Measurements from ENCODE around the gene TRIM46. TPM values are rescaled to one million over a fixed set of nuclear protein-coding genes. Genes with fewer than 3 reads are reported as not detected.
A peak's percentile ranks its signal among the peaks of the same experiment; 100 is the strongest.
"Not testable (repeated sequence)": the region's sequence is repeated elsewhere in the genome, so short reads cannot be mapped to it uniquely, and the experiment has no call there.

TRIM46 gene
- total and polyA plus RNA-seq, 7 experiments from 2014 or later, result 0.69 to 21.9 (median 4.0) TPM

GRCh38 chr1:155219592-155220031, 46.0 kb downstream of the TRIM46 start:
- no peak for DNase-seq
- H3K4me1 ChIP-seq (ENCODE audit: control insufficient read depth in 2 of 2, insufficient read depth in 2 of 2, low read length in 2 of 2), result no peaks in the 10 kb centered on the region
- H3K9me3 ChIP-seq (ENCODE audit: control insufficient read depth in 2 of 3, low read length in 3 of 3), result no peaks in the 10 kb centered on the region
- Mint-ChIP-seq H3K27ac (peak overlapping the region in 3 of 9 donors; percentile 5 to 78 (median 56)), H3K9me3 (peaks cover 0 to 5% (median 0%) of the 10 kb centered on the region in 11 donors), H3K4me1 (peaks cover 7 to 36% (median 14%) of the 10 kb centered on the region in 7 donors), H3K36me3 (peaks cover 0 to 8% (median 0%) of the 10 kb centered on the region in 5 donors), H3K27me3 (no peaks in the 10 kb centered on the region), H3K4me3 (peak overlapping the region in 1 of 10 donors; percentile 51)
- ChIA-PET CTCF (interaction anchor here (0.6 to 1.9 kb wide), 3 partner anchors 12 to 207 kb away, joined by 3 to 4 read pairs (median 3); partner anchors contain the start of gene THBS3), POLR2A (interaction anchor here (0.7 to 2.1 kb wide), 4 partner anchors 8 to 57 kb away, joined by 3 to 8 read pairs (median 3); partner anchors contain the start of gene MTX1)
- no peaks in the 10 kb centered on the region for H3K36me3 ChIP-seq (ENCODE audit: control insufficient read depth in 2 of 3, insufficient read depth in 3 of 3, low read length in 3 of 3)
- no peak overlapping the region for H3K4me3 ChIP-seq (ENCODE audit: low read length)
- H3K27ac ChIP-seq (ENCODE audit: low read depth, low read length), result no peak overlapping the region
- no peaks in the 10 kb centered on the region for H3K27me3 ChIP-seq (ENCODE audit: control insufficient read depth in 2 of 2, insufficient read depth in 2 of 2, low read length in 2 of 2)
- intact Hi-C loops (cut with micrococcal nuclease), result loop anchor here in 1 of 2 donors (1.0 kb wide), 2 partner anchors 10 to 22 kb away; a partner anchor contains a TSS
- ATAC-seq, result peak; percentile 85

GRCh38 chr1:155220211-155220965, 46.7 kb downstream of the TRIM46 start:
- H3K27me3 ChIP-seq (ENCODE audit: control insufficient read depth in 2 of 2, insufficient read depth in 2 of 2, low read length in 2 of 2); H3K4me1 ChIP-seq (ENCODE audit: control insufficient read depth in 2 of 2, insufficient read depth in 2 of 2, low read length in 2 of 2); H3K4me3 ChIP-seq (ENCODE audit: low read length); H3K27ac ChIP-seq (ENCODE audit: low read depth, low read length); H3K36me3 Mint-ChIP-seq; ATAC-seq; DNase-seq; H3K9me3 Mint-ChIP-seq; H3K36me3 ChIP-seq (ENCODE audit: control insufficient read depth in 2 of 3, insufficient read depth in 3 of 3, low read length in 3 of 3); H3K9me3 ChIP-seq (ENCODE audit: control insufficient read depth in 2 of 3, low read length in 3 of 3); POLR2A ChIA-PET; H3K27me3 Mint-ChIP-seq; intact Hi-C loops (cut with micrococcal nuclease): not testable (repeated sequence)
- H3K4me3 Mint-ChIP-seq, result peak overlapping the region in 1 of 10 donors; percentile 51
- peak overlapping the region in 2 of 9 donors; percentile 21 to 78 for H3K27ac Mint-ChIP-seq
- CTCF ChIA-PET, result interaction anchor here (1.9 kb wide), 1 partner anchor 13 kb away, joined by 4 read pairs; the partner anchor contains the start of gene THBS3
- H3K4me1 Mint-ChIP-seq, result peaks cover 7 to 30% (median 13%) of the 10 kb centered on the region in 7 donors

- Mint-ChIP-seq H3K27me3 (peaks cover 0 to 2% (median 0%) of the 10 kb centered on the region in 5 donors), H3K36me3 (peaks cover 0 to 5% (median 0%) of the 10 kb centered on the region in 5 donors), H3K4me1 (peaks cover 23 to 48% (median 31%) of the 10 kb centered on the region in 7 donors), H3K4me3 (no peak overlapping the region), H3K27ac (no peak overlapping the region), H3K9me3 (peaks cover 0 to 5% (median 0%) of the 10 kb centered on the region in 11 donors)
- Histone ChIP-seq H3K36me3 (ENCODE audit: control insufficient read depth in 2 of 3, insufficient read depth in 3 of 3, low read length in 3 of 3) (no peaks in the 10 kb centered on the region), H3K4me3 (ENCODE audit: low read length) (no peak overlapping the region), H3K27ac (ENCODE audit: low read depth, low read length) (no peak overlapping the region), H3K9me3 (ENCODE audit: control insufficient read depth in 2 of 3, low read length in 3 of 3) (no peaks in the 10 kb centered on the region), H3K27me3 (ENCODE audit: control insufficient read depth in 2 of 2, insufficient read depth in 2 of 2, low read length in 2 of 2) (no peaks in the 10 kb centered on the region), H3K4me1 (ENCODE audit: control insufficient read depth in 2 of 2, insufficient read depth in 2 of 2, low read length in 2 of 2) (peaks cover 10 to 13% of the 10 kb centered on the region in 2 donors)
- ChIA-PET CTCF (interaction anchor here (0.7 to 6.4 kb wide), 2 partner anchors 16 to 50 kb away, joined by 3 to 86 read pairs; partner anchors contain the start of genes KRTCAP2, MTX1 and THBS3), POLR2A (interaction anchor here (0.6 to 6.8 kb wide), 3 partner anchors 12 to 433 kb away, joined by 3 to 63 read pairs (median 4); partner anchors contain the start of genes MTX1 and THBS3)
- ATAC-seq, result no peak
- intact Hi-C loops (cut with micrococcal nuclease), result no loop called here
- DNase-seq, result no peak
Measured at GRCh38 chr1:155223047-155223446, 49.4 kb downstream of the TRIM46 start.

GRCh38 chr1:155225404-155225759, 51.7 kb downstream of the TRIM46 start:
- H3K9me3 ChIP-seq (ENCODE audit: control insufficient read depth in 2 of 3, low read length in 3 of 3); DNase-seq; H3K36me3 ChIP-seq (ENCODE audit: control insufficient read depth in 2 of 3, insufficient read depth in 3 of 3, low read length in 3 of 3); H3K27ac ChIP-seq (ENCODE audit: low read depth, low read length); H3K27me3 ChIP-seq (ENCODE audit: control insufficient read depth in 2 of 2, insufficient read depth in 2 of 2, low read length in 2 of 2); H3K36me3 Mint-ChIP-seq; H3K4me3 ChIP-seq (ENCODE audit: low read length); H3K27me3 Mint-ChIP-seq; H3K9me3 Mint-ChIP-seq; ATAC-seq: not testable (repeated sequence)
- intact Hi-C loops (cut with micrococcal nuclease), result loop anchor here in 1 of 2 donors (5.0 kb wide), 2 partner anchors 288 to 618 kb away; partner anchors contain the start of genes ADAR and PMVK
- CTCF ChIA-PET, result interaction anchor here (0.5 to 6.4 kb wide), 7 partner anchors 18 to 1096 kb away, joined by 3 to 86 read pairs (median 4); partner anchors contain the start of genes KRTCAP2, MTX1 and THBS3
- POLR2A ChIA-PET, result interaction anchor here (1.6 to 6.8 kb wide), 2 partner anchors 18 to 32 kb away, joined by 6 to 63 read pairs; partner anchors contain the start of genes MTX1 and THBS3
- Mint-ChIP-seq H3K4me1 (peaks cover 14 to 32% (median 19%) of the 10 kb centered on the region in 7 donors), H3K4me3 (peak overlapping the region in 2 of 10 donors; percentile 29 to 89), H3K27ac (peak overlapping the region in 5 of 9 donors; percentile 19 to 92 (median 56))
- peaks cover 11 to 15% of the 10 kb centered on the region in 2 donors for H3K4me1 ChIP-seq (ENCODE audit: control insufficient read depth in 2 of 2, insufficient read depth in 2 of 2, low read length in 2 of 2)

DNA sequence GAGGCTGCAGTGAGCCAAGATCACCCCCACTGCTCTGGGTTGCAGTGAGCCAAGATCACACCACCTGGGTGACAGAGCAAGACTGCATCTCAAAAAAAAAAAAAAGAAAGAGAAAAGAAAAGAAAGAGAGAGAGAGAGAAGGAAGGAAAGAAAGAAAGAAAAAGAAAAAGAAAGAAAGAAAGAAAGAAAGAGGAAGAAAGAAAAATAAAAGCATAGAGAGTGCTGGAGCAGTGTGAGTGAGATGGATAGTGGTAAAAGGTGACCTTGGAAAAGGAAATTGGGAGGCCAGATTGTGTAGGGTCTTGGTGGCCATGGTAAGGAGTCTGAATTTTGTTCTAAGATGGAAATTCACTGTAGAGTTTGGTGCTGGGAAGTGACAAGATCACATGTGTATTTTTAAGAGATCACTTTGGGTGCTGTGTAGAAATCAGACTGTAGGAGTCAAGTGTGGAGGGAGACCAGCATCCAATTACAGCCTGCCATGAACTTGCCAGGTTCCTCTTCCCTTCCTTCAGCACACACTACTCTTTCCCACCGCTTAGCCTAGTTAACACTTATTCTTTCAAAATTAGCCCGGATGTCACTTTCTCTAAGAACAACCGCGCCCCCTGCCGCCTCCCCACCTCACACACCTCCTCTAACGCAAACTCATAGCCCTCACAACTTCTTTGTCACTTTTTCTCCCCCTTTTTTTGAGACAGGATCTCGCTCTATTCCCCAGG, 52.7 kb downstream of the TRIM46 start:
- Histone ChIP-seq H3K9me3 (ENCODE audit: control insufficient read depth in 2 of 3, low read length in 3 of 3) (no peaks in the 10 kb centered on the region), H3K4me1 (ENCODE audit: control insufficient read depth in 2 of 2, insufficient read depth in 2 of 2, low read length in 2 of 2) (peaks cover 11 to 15% of the 10 kb centered on the region in 2 donors), H3K36me3 (ENCODE audit: control insufficient read depth in 2 of 3, insufficient read depth in 3 of 3, low read length in 3 of 3) (no peaks in the 10 kb centered on the region), H3K27me3 (ENCODE audit: control insufficient read depth in 2 of 2, insufficient read depth in 2 of 2, low read length in 2 of 2) (no peaks in the 10 kb centered on the region), H3K27ac (ENCODE audit: low read depth, low read length) (peak overlapping the region; percentile 75), H3K4me3 (ENCODE audit: low read length) (peak overlapping the region; percentile 75)
- Mint-ChIP-seq H3K36me3 (peaks cover 0 to 4% (median 0%) of the 10 kb centered on the region in 5 donors), H3K27ac (peak overlapping the region; percentile 77 to 97 (median 88)), H3K27me3 (peaks cover 0 to 2% (median 0%) of the 10 kb centered on the region in 5 donors), H3K4me1 (peaks cover 14 to 26% (median 19%) of the 10 kb centered on the region in 7 donors), H3K9me3 (no peaks in the 10 kb centered on the region), H3K4me3 (peak overlapping the region; percentile 79 to 95 (median 88))
- DNase-seq (peak; percentile 64 to 87 (median 84)), ATAC-seq (peak; percentile 60)
- intact Hi-C loops (cut with micrococcal nuclease), result loop anchor here (1.0 to 5.0 kb wide), 9 partner anchors 18 to 619 kb away; partner anchors contain the start of genes ADAR (in 1 of the 2), MTX1 (in 1 of the 2), PMVK (in 1 of the 2) and SLC50A1 (in 1 of the 2)
- POLR2A ChIA-PET, result interaction anchor here (0.7 to 6.8 kb wide), 11 partner anchors 7 to 270 kb away, joined by 3 to 63 read pairs (median 6); partner anchors contain the start of genes KRTCAP2, MTX1, PBXIP1 and THBS3
- CTCF ChIA-PET, result interaction anchor here (0.7 to 6.4 kb wide), 14 partner anchors 15 to 163 kb away, joined by 3 to 86 read pairs (median 4); partner anchors contain the start of genes CLK2, MTX1, THBS3 and TRIM46

All from naive thymus-derived CD4-positive, alpha-beta T cell (primary cell).